ENCODE data around the gene DIS3L2.

DNA sequence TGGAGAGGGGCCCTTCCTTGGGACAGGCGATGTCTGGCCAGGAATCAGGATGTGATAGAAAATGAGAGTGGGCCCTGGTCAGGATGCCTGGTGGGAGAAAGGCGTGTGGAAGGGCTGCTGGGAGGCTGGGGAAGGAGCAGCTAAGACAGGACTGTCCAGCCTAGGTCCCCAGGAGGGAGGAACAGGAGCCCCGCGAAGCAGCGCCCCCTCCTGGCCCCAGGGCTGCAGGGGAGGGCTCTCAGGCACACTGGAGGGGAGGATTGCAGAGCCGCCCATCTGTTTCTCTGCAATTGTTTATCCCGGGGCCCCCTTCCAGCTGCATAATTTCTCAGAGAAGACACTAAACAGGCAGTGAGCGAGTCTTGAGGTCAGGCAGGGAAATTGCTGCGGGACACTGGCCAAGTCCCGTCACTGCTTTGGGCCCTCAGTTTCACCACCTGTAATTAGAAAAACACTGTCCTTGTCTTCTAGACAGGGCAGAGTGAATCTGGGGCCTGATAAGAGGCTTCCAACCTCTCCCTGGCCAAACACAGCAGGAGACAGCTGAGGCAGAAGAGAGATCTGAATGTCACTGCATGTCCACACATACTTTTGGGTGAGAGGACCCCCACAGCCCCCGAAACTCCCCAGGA is 31.4 kb upstream of the DIS3L2 start:
- TF ChIP-seq, protein P1, sequence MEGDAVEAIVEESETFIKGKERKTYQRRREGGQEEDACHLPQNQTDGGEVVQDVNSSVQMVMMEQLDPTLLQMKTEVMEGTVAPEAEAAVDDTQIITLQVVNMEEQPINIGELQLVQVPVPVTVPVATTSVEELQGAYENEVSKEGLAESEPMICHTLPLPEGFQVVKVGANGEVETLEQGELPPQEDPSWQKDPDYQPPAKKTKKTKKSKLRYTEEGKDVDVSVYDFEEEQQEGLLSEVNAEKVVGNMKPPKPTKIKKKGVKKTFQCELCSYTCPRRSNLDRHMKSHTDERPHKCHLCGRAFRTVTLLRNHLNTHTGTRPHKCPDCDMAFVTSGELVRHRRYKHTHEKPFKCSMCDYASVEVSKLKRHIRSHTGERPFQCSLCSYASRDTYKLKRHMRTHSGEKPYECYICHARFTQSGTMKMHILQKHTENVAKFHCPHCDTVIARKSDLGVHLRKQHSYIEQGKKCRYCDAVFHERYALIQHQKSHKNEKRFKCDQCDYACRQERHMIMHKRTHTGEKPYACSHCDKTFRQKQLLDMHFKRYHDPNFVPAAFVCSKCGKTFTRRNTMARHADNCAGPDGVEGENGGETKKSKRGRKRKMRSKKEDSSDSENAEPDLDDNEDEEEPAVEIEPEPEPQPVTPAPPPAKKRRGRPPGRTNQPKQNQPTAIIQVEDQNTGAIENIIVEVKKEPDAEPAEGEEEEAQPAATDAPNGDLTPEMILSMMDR (IDR thresholded peaks at IDR 0.05) = no peak
- no peak for TF ChIP-seq POLR2A (IDR thresholded peaks at IDR 0.05)
